Medulla oblongata (tissue), 1 donor: ENCODE results near the gene FAM177B.

Source experiments
- DNase-seq: peaks from one replicate; pipeline ENCODE4 v3.0.0-alpha.2; 2015; ENCODE audit errors: extremely low spot score

FAM177B gene

GRCh38 chr1:222736972-222737371 lies at the start of gene FAM177B:
FAM177B (plus strand) TSS chr1:222737202; CDS start chr1:222746546, 9,344 bp downstream.
- DNase-seq = no peak

GRCh38 chr1:222691016-222691415 lies 46.0 kb upstream of the FAM177B start:
- no peak for DNase-seq

GRCh38 chr1:222694927-222695326 lies 42.1 kb upstream of the FAM177B start:
- DNase-seq = no peak

GRCh38 chr1:222696741-222697140 lies 40.3 kb upstream of the FAM177B start:
- DNase-seq = no peak

- no peak for DNase-seq
Measured at GRCh38 chr1:222697203-222697602, 39.8 kb upstream of the FAM177B start.

GRCh38 chr1:222697826-222698225 lies 39.2 kb upstream of the FAM177B start:
- DNase-seq = no peak

- DNase-seq = no peak
Measured at GRCh38 chr1:222702210-222702609, 34.8 kb upstream of the FAM177B start.

GRCh38 chr1:222704260-222704659 lies 32.7 kb upstream of the FAM177B start:
- no peak for DNase-seq

- DNase-seq = no peak
Measured at GRCh38 chr1:222706815-222707214, 30.2 kb upstream of the FAM177B start.

GRCh38 chr1:222709700-222710153 lies 27.3 kb upstream of the FAM177B start:
- no peak for DNase-seq

GRCh38 chr1:222711319-222712252 lies 25.4 kb upstream of the FAM177B start:
- DNase-seq = peak; percentile 47

GRCh38 chr1:222712253-222713090 lies 24.5 kb upstream of the FAM177B start, which contains the start of the genes AIDA and BROX:
AIDA (minus strand) TSS chr1:222712491; CDS start chr1:222712317, 174 bp downstream.
BROX (plus strand) TSS chr1:222712564; CDS start chr1:222715700, 3,136 bp downstream.
- peak; percentile 92 for DNase-seq

GRCh38 chr1:222713091-222713961 lies 23.7 kb upstream of the FAM177B start:
- peak; percentile 97 for DNase-seq

- no peak for DNase-seq
Measured at GRCh38 chr1:222716393-222716792, 20.6 kb upstream of the FAM177B start.

GRCh38 chr1:222728746-222729145 lies 8.3 kb upstream of the FAM177B start:
- DNase-seq = peak; percentile 68

GRCh38 chr1:222730866-222731265 lies 6.1 kb upstream of the FAM177B start:
- DNase-seq = no peak

GRCh38 chr1:222732216-222733159 lies 4.5 kb upstream of the FAM177B start:
- DNase-seq = peak; percentile 69

- DNase-seq = no peak
Measured at GRCh38 chr1:222734740-222735139, 2.3 kb upstream of the FAM177B start.

- DNase-seq = no peak
Measured at GRCh38 chr1:222736470-222736869, 532 bp upstream of the FAM177B start.

- no peak for DNase-seq
Measured at GRCh38 chr1:222739465-222739864, 2.5 kb downstream of the FAM177B start.
